GM19239 (cell line): Measurements from ENCODE around the gene TBCK.
"Not testable (repeated sequence)": the region's sequence is repeated elsewhere in the genome, so short reads cannot be mapped to it uniquely, and the experiment has no call there.

Source experiments
- DNase-seq: peaks from one replicate; pipeline ENCODE4 v3.0.0; 2011; ENCODE audit warnings: low spot score; ENCODE audit not compliant: insufficient read length
- FAIRE-seq: peaks from 2 replicates; lab custom pipeline; 2011; peaks lifted over from hg19 to GRCh38; lab: Jason Lieb, UNC

Gene TBCK

GRCh38 chr4:106245176-106245575 is 70.8 kb downstream of the TBCK start:
- DNase-seq (no peak), FAIRE-seq (peak; percentile 42)

DNA sequence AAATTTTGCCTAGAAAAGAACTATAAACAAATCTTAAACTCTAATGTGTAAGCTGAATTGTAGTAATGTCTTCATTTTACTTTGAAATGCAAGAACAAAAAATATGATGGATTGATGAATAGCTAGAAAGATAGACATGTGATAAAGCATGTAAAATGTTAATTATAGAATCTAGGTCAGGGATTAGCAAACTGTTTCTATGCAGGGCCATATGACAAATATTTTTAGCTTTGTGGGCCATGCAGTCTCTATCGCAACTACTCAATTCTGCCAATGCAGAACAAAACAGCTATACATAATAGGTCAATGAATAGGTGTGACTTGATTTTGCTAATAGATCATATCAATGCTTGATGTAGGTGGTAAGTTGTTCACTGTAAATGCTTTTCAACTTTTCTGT is 75.3 kb downstream of the TBCK start:
- DNase-seq (no peak), FAIRE-seq (peak; percentile 26)

GRCh38 chr4:106238820-106239420 is 77.1 kb downstream of the TBCK start:
- FAIRE-seq: peak; percentile 79
- DNase-seq: no peak

DNA sequence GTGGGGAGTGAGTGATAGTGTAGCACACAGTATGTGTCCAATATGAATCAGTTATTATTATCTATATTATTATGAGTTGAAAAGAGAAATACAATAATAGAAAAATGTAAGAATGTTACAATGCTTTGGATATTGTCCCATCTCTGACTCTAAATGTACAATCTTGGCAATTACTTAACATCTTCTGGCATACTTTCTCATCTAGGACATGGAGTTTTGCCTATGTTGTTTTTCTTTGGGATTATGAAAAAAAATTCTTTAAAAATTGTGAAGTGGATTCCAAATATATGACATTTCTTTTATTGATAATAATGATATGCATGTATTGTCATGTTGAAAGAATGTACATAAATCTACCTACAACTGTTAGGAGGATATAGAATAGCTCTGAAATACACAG is 84.1 kb downstream of the TBCK start:
- FAIRE-seq (no peak), DNase-seq (no peak)

- DNase-seq: no peak
- no peak for FAIRE-seq
These were observed 93.5 kb downstream of the TBCK start for GRCh38 chr4:106222548-106222947.

DNA sequence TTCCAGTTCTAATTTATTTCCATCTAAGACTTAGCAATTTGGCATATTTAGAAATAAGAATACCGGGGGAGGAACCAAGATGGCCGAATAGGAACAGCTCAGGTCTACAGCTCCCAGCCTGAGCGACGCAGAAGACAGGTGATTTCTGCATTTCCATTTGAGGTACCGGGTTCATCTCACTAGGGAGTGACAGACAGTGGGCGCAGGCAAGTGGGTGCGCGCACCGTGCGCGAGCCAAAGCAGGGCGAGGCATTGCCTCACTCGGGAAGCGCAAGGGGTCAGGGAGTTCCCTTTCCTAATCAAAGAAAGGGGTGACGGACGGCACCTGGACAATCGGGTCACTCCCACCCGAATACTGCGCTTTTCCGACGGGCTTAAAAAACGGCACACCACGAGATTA is 102.7 kb downstream of the TBCK start:
- not testable (repeated sequence) for DNase-seq, FAIRE-seq

GRCh38 chr4:106210021-106210420 is 106.0 kb downstream of the TBCK start:
- no peak for DNase-seq
- no peak for FAIRE-seq

- no peak for FAIRE-seq
- no peak for DNase-seq
These were observed 107.2 kb downstream of the TBCK start for GRCh38 chr4:106208481-106209460.

- no peak for DNase-seq
- FAIRE-seq: peak; percentile 4
These were observed 114.6 kb downstream of the TBCK start for GRCh38 chr4:106201373-106201772.

GRCh38 chr4:106195435-106195950 is 120.5 kb downstream of the TBCK start:
- FAIRE-seq (no peak), DNase-seq (no peak)

DNA sequence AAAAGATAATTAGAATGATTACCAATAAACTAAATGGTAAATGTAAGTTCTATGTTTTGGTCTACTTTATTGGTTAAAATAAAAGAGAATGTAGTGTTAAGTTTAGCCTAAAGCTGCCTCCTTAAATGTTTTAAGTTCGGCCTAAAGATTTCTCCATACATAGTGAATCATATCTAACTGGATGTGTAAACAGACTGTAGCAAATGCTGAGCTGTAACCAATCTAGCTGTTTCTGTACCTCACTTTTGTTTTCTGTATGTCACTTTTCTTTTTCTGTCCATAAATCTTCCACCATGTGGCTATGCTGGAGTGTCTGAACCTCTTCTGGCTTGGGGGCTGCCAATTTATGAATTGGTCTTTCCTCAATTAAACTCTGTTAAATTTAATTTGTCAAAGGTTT is 121.2 kb downstream of the TBCK start:
- FAIRE-seq (no peak), DNase-seq (no peak)

GRCh38 chr4:106192131-106192530 is 123.9 kb downstream of the TBCK start:
- no peak for FAIRE-seq

GRCh38 chr4:106186201-106186600 is 129.8 kb downstream of the TBCK start:
- no peak for DNase-seq
- no peak for FAIRE-seq

More at GRCh38 chr4:106192131-106192530, 123.9 kb downstream of the TBCK start:
- DNase-seq: no peak

GRCh38 chr4:106183551-106183950 is 132.5 kb downstream of the TBCK start:
- FAIRE-seq (no peak), DNase-seq (no peak)

- FAIRE-seq: no peak
These were observed 143.1 kb downstream of the TBCK start for GRCh38 chr4:106172861-106173260.

DNA sequence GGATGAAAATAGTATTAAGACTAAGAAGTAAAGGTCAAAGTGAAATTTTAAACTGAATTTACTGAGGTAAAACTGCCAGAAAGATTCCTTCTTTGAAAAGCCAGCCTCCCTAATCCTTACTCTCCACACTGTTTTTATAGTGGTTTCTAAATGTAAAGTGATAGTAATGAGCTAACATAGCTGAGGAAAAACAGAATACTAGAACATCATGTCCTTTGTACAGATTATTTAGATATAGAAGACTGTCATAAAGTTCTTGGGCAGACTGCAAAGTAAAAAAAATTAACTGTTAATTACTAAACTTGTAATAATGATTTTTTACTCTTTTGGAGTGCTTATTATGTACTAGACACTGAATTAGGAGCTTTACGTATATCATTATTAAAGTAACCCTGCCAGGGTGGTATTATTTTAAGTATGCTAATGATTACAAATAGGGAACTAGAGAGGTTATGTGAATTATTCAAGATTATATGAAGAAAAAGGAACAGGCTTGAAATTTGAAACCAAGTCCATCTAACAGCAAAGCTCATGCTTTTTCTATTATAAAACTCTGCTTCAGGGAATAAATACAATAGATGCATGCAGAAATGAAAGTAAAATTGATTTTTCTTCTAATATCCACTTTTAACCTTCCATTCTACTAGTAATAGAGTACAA is 150.5 kb downstream of the TBCK start:
- FAIRE-seq (no peak), DNase-seq (no peak)

More at GRCh38 chr4:106172861-106173260, 143.1 kb downstream of the TBCK start:
- no peak for DNase-seq

- no peak for FAIRE-seq
- DNase-seq: no peak
These were observed 153.7 kb downstream of the TBCK start for GRCh38 chr4:106162278-106162677.

- no peak for FAIRE-seq
- DNase-seq: no peak
These were observed 155.4 kb downstream of the TBCK start for GRCh38 chr4:106160560-106160959.

GRCh38 chr4:106149911-106150310 is 166.1 kb downstream of the TBCK start:
- DNase-seq (no peak), FAIRE-seq (no peak)

- DNase-seq (no peak), FAIRE-seq (no peak)
These were observed 167.0 kb downstream of the TBCK start for GRCh38 chr4:106149026-106149425.
